ENCODE measurements around the gene FAM171A2. TPM values are rescaled to one million over a fixed set of nuclear protein-coding genes. Genes with fewer than 3 reads are reported as not detected.

FAM171A2 gene
- total and polyA plus RNA-seq, 10 of the 15 experiments (the other 5 are each of a cell fraction or from before 2014, with no cell fraction given): 0.08 to 1.7 (median 0.27) TPM; not detected in 2

DNA sequence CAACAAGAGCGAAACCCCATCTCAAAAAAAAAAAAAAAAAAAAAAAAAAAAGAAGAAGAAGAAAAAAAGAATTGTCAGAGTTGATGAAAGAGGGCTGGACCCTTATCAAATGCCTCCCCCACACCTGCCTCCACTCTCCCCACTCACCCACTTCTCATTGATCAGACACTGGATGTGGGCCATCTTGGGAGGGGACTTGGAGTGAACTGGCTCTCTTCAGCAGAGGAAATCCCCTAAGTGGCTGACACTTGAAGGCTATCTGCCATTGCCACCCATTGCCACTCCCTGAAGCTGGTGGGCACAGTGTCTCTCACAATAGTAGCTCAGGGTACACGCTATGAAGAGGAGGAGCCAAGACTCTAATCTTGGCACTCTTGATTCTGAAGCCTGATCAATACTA is 24.2 kb upstream of the FAM171A2 start (continued):
- TF ChIP-seq SP1 (IDR thresholded peaks at IDR 0.05; ENCODE audit: low read depth, low read length): no peak
- TF ChIP-seq, protein P1, sequence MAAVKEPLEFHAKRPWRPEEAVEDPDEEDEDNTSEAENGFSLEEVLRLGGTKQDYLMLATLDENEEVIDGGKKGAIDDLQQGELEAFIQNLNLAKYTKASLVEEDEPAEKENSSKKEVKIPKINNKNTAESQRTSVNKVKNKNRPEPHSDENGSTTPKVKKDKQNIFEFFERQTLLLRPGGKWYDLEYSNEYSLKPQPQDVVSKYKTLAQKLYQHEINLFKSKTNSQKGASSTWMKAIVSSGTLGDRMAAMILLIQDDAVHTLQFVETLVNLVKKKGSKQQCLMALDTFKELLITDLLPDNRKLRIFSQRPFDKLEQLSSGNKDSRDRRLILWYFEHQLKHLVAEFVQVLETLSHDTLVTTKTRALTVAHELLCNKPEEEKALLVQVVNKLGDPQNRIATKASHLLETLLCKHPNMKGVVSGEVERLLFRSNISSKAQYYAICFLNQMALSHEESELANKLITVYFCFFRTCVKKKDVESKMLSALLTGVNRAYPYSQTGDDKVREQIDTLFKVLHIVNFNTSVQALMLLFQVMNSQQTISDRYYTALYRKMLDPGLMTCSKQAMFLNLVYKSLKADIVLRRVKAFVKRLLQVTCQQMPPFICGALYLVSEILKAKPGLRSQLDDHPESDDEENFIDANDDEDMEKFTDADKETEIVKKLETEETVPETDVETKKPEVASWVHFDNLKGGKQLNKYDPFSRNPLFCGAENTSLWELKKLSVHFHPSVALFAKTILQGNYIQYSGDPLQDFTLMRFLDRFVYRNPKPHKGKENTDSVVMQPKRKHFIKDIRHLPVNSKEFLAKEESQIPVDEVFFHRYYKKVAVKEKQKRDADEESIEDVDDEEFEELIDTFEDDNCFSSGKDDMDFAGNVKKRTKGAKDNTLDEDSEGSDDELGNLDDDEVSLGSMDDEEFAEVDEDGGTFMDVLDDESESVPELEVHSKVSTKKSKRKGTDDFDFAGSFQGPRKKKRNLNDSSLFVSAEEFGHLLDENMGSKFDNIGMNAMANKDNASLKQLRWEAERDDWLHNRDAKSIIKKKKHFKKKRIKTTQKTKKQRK (IDR thresholded peaks at IDR 0.05; ENCODE audit: low read depth, low read length): no peak
- no peak for TF ChIP-seq RELA (IDR thresholded peaks at IDR 0.05; ENCODE audit: borderline replicate concordance, partially characterized antibody)
- TF ChIP-seq HDAC6 (IDR thresholded peaks at IDR 0.05; ENCODE audit: unreplicated experiment): no peak
- no peak for TF ChIP-seq BHLHE40 (IDR thresholded peaks at IDR 0.05; ENCODE audit: borderline replicate concordance in 1 of 2, low read depth in 2 of 2, low read length in 1 of 2)

DNA sequence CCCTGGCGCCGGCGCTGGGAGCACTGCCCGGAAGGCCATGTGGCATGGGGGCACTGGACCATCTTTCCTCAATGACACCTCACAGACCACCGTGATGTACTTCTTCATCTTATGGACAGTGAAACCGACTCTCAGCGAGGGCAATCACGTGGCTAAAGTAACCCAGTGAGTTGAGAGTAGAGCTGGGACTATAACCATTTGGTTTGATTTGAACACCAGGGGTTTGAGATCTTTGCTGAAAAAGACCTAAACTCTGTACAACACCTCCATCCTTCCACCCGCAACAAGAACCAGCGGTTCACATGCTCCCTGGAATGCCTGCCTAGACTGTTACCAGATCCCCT is 22.5 kb upstream of the FAM171A2 start:
- Histone ChIP-seq H3K27ac (ENCODE audit: control insufficient read depth, insufficient read depth) (no peak overlapping the region), H3K4me3 (no peak overlapping the region), H3K4me2 (ENCODE audit: control insufficient read depth, insufficient read depth) (no peak overlapping the region), H4K20me1 (ENCODE audit: control insufficient read depth, insufficient read depth) (no peaks in the 10 kb centered on the region), H3K79me2 (ENCODE audit: control insufficient read depth, insufficient read depth, low read length) (no peaks in the 10 kb centered on the region), H3K27me3 (replicated peaks in 1 of 2; ENCODE audit: control insufficient read depth in 2 of 2, insufficient read depth in 2 of 2, low read length in 1 of 2) (no peaks in the 10 kb centered on the region; a peak in 2 of 4 replicates), H3K9me3 (replicated peaks; ENCODE audit: control insufficient read depth, insufficient read depth, low read length) (no peaks in the 10 kb centered on the region), H2AFZ (ENCODE audit: control insufficient read depth, low read depth, low read length) (no peak overlapping the region), H3K36me3 (ENCODE audit: control insufficient read depth in 2 of 2, insufficient read depth in 2 of 2, low read length in 1 of 2) (no peaks in the 10 kb centered on the region), H3K9ac (ENCODE audit: control insufficient read depth, insufficient read depth, low read length) (no peak overlapping the region), H3K4me1 (ENCODE audit: control insufficient read depth, insufficient read depth, low read length) (peaks cover 3% of the 10 kb centered on the region; the same call in 1 of the 2 replicates)
- in situ Hi-C loops (cut with MboI): no loop called here
- ATAC-seq: no peak
- POLR2A ChIA-PET: no interaction called here
- BruUV-seq (replicated peaks): no TSS peak
- RAD21 ChIA-PET (ENCODE audit: unreplicated experiment): interaction anchor here (1.0 kb wide), 1 partner anchor 137 kb away, joined by 3 read pairs; no protein-coding TSS in a partner anchor
- CTCF ChIA-PET: no interaction called here
- intact Hi-C loops (cut with micrococcal nuclease; ENCODE audit: unreplicated experiment): no loop called here
- no peak for FAIRE-seq
- SMC1A ChIA-PET (ENCODE audit: uncharacterized antibody, unreplicated experiment): no interaction called here
- TF ChIP-seq SMAD5 (IDR thresholded peaks at IDR 0.05; ENCODE audit: low read depth): no peak
- TF ChIP-seq, protein P2, sequence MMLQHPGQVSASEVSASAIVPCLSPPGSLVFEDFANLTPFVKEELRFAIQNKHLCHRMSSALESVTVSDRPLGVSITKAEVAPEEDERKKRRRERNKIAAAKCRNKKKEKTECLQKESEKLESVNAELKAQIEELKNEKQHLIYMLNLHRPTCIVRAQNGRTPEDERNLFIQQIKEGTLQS (IDR thresholded peaks at IDR 0.05; ENCODE audit: borderline replicate concordance, extremely low read depth, low read depth, low read length): no peak
- no peak for TF ChIP-seq ZNF622 (IDR thresholded peaks at IDR 0.05)
- no peak for TF ChIP-seq YY1 (IDR thresholded peaks at IDR 0.05; ENCODE audit: low read depth, low read length)
- TF ChIP-seq SP1 (IDR thresholded peaks at IDR 0.05; ENCODE audit: low read depth, low read length): no peak
- TF ChIP-seq ZSCAN29 (IDR thresholded peaks at IDR 0.05): no peak
- DNase-seq (ENCODE audit: low read depth, low spot score): no peak
- WGBS (ENCODE audit: insufficient coverage, insufficient replicate concordance, low lambda C conversion rate, missing lambda C conversion rate): 30% methylated on average over 10 of the region's 10 CpGs
